GM19397 (cell line): ENCODE measurements around the gene MCUR1.

ENCODE experiments used
- ATAC-seq: cut with Tn5 transposase; IDR thresholded peaks from one replicate; pipeline ENCODE4 v1.9.1; 2021; ENCODE audit warnings: mild to moderate bottlenecking, moderate library complexity; ENCODE audit not compliant: unreplicated experiment

The MCUR1 gene

GRCh38 chr6:13742961-13743735 is 71.2 kb downstream of the MCUR1 start:
- ATAC-seq, result no peak

- no peak for ATAC-seq
These were observed 73.0 kb downstream of the MCUR1 start for GRCh38 chr6:13741365-13741764.
